Cardiac muscle cell (in vitro differentiated cells and primary cell): ENCODE data around the gene HIVEP1. TPM values are rescaled to one million over a fixed set of nuclear protein-coding genes. Genes with fewer than 3 reads are reported as not detected.

Source experiments
- DNase-seq, 2 donors: peaks; one replicate each; pipeline versions ENCODE4 v3.0.0 to v3.0.0-alpha.2; 2010 to 2017; ENCODE audit warnings: low read depth in 1 of 2, low spot score in 1 of 2
- H3K27ac ChIP-seq: fragments of 200-600 bp; sonication (generic); 2 replicates; pipeline ENCODE4 v1.5.1; 2016
- H3K27me3 ChIP-seq: fragments of 200-600 bp; sonication (generic); 2 replicates; pipeline ENCODE4 v1.6.0; 2016; ENCODE audit warnings: control low read depth
- H3K36me3 ChIP-seq: fragments of 200-600 bp; sonication (generic); 2 replicates; pipeline ENCODE4 v1.5.1; 2016; ENCODE audit warnings: control low read depth
- H3K4me1 ChIP-seq: fragments of 200-600 bp; sonication (generic); 2 replicates; pipeline ENCODE4 v1.8.1; 2017; ENCODE audit warnings: low read depth, mild to moderate bottlenecking, mixed run types
- H3K4me3 ChIP-seq: fragments of 200-600 bp; sonication (generic); 2 replicates; pipeline ENCODE4 v1.5.1; 2016; ENCODE audit warnings: mild to moderate bottlenecking
- H3K9me3 ChIP-seq: fragments of 200-600 bp; sonication (generic); 2 replicates; pipeline ENCODE4 v1.5.1; 2017; ENCODE audit warnings: low read depth, mild to moderate bottlenecking, control low read depth
- polyA plus RNA-seq: library from polyadenylated mRNA; unstranded; fragments of >200 nt; fragmentation: Nextera tagmentation; extraction: Ambion mirVana; gene quantifications from 2 replicates; pipeline ENCODE4 v1.2.1, GENCODE V29; 2016
- total RNA-seq: library from RNA; depleted of rRNA; stranded (reverse); fragments of >200 nt; gene quantifications from 2 replicates; pipeline ENCODE4 v1.2.3, GENCODE V29; 2016
- TF ChIP-seq, protein P1 (sequence below): IDR thresholded peaks from 2 replicates; pipeline ENCODE4 v1.5.1; 2012; ENCODE audit warnings: low read depth, mild to moderate bottlenecking, low read length

HIVEP1 gene
- total and polyA plus RNA-seq, 2 experiments from 2014 or later: 5.3 to 20.0 TPM

DNA sequence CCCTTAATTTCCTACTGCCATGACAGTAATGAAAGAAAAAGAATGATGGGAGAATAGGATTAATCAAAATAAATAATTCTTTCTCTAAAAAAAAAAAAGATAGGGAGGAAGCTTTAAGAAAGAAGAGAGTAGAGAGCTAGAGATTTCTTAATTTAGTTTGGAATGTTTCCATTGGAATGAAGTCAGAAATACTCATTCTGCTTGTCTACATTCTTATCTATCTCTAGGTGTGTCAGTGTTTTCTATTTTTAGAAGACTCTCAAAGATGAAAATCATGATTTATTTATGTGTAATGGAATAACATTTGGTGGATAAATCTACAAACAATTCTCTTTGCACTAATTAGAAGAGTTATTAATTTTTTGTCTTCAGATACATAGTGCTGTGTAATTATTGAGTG is 38.0 kb upstream of the HIVEP1 start:
- DNase-seq: peak in 1 of 2 donors; percentile 47
- Histone ChIP-seq H3K9me3 (no peaks in the 10 kb centered on the region), H3K27ac (no peak overlapping the region), H3K4me1 (peaks cover 8% of the 10 kb centered on the region), H3K27me3 (no peaks in the 10 kb centered on the region), H3K36me3 (no peaks in the 10 kb centered on the region), H3K4me3 (no peak overlapping the region)
- TF ChIP-seq, protein P1, sequence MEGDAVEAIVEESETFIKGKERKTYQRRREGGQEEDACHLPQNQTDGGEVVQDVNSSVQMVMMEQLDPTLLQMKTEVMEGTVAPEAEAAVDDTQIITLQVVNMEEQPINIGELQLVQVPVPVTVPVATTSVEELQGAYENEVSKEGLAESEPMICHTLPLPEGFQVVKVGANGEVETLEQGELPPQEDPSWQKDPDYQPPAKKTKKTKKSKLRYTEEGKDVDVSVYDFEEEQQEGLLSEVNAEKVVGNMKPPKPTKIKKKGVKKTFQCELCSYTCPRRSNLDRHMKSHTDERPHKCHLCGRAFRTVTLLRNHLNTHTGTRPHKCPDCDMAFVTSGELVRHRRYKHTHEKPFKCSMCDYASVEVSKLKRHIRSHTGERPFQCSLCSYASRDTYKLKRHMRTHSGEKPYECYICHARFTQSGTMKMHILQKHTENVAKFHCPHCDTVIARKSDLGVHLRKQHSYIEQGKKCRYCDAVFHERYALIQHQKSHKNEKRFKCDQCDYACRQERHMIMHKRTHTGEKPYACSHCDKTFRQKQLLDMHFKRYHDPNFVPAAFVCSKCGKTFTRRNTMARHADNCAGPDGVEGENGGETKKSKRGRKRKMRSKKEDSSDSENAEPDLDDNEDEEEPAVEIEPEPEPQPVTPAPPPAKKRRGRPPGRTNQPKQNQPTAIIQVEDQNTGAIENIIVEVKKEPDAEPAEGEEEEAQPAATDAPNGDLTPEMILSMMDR: no peak

DNA sequence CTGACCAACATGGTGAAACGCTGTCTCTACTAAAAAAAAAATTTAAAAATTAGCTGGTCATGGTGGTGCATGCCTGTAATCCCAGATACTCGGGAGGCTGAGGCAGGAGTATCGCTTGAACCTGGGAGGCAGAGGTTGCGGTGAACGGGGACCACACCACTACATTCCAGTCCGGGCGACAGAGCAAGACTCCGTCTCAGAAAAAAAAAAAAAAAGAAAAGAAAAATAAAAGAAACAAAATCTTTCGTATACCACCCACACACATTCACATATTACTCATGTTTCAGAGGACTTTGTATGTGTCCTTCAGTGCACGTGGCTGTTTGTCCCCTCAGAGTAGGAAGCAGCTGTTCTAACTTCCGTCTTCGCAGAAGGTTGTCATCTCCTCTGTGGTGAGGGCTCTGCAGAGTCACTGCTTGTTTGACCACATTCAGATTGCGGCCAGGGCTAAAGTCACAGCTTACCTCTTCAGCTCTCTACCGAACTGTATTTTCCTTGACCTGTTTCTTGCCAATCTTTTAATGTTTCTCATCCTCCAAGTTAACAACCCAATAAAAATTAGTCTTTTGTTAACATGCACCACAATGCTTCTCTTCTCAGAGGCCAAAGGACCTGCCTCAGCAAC is 36.6 kb upstream of the HIVEP1 start:
- H3K9me3 ChIP-seq: no peaks in the 10 kb centered on the region

DNA sequence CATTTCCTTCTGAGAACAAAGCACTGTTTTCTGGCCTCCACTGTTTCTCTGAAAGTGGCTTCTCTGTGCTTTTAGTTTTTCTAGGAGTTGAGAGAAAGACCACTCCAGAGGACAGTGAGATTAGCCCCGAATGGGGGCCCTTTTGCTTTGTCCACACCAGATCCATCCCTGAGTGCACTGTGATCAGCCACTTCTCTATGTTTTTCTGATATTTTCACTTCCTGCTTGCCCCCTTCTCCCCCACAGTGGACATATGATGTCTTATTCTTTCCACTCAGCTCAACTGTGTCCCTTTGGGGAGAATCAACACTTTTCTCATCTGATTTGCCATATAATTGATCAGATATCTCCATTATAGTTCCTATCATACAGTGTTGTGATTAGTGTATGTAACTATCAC is 35.6 kb upstream of the HIVEP1 start:
- Histone ChIP-seq H3K27ac (no peak overlapping the region), H3K27me3 (no peaks in the 10 kb centered on the region), H3K4me1 (peaks cover 8% of the 10 kb centered on the region), H3K4me3 (no peak overlapping the region), H3K36me3 (no peaks in the 10 kb centered on the region), H3K9me3 (no peaks in the 10 kb centered on the region)
- TF ChIP-seq, protein P1: no peak
- no peak for DNase-seq

More for the DNA sequence above, 36.6 kb upstream of the HIVEP1 start:
- no peak for DNase-seq
- no peaks in the 10 kb centered on the region for H3K36me3 ChIP-seq
- TF ChIP-seq, protein P1: no peak
- H3K4me1 ChIP-seq: peaks cover 8% of the 10 kb centered on the region
- no peak overlapping the region for H3K27ac ChIP-seq
- no peak overlapping the region for H3K4me3 ChIP-seq
- no peaks in the 10 kb centered on the region for H3K27me3 ChIP-seq

DNA sequence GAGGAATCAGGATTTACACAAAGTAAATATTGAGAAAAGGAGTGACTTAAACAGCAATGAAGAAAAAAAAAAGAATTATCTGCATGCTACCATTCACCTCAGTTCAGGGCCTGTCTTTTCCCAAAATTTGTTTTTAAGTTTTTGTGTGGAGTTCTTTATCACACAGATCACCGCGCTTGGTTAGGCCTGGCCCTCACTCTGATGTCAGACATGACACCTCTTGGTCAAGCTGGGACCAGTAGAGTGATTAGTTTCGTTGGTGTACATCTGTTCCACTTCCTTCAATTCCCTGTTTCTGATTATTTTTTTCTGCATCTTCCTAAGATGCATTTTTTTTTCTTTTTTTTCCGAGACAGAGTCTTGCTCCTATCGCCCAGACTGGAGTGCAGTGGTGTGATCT is 34.9 kb upstream of the HIVEP1 start:
- Histone ChIP-seq H3K27me3 (no peaks in the 10 kb centered on the region), H3K4me1 (peaks cover 8% of the 10 kb centered on the region), H3K27ac (no peak overlapping the region), H3K9me3 (no peaks in the 10 kb centered on the region), H3K4me3 (no peak overlapping the region), H3K36me3 (no peaks in the 10 kb centered on the region)
- TF ChIP-seq, protein P1: no peak
- DNase-seq: no peak

DNA sequence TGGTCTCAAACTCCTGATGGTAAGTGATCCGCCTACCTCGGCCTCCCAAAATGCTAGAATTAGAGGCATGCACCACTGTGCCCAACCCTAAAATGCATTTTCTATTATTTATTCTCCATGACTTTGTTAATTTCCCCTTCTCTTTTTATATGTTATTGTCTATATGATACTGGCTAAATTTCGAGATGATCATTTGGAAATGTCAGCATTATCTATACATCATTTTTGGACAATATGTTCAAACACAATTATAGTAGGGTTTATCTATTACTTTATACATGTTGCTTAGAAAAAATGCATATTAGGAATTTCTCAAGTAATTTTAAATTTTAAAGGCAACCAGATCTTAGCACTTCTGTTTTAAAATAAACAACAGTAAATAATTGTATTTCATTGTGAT is 34.4 kb upstream of the HIVEP1 start:
- Histone ChIP-seq H3K27ac (no peak overlapping the region), H3K4me1 (peaks cover 8% of the 10 kb centered on the region), H3K27me3 (no peaks in the 10 kb centered on the region), H3K9me3 (no peaks in the 10 kb centered on the region), H3K4me3 (no peak overlapping the region), H3K36me3 (no peaks in the 10 kb centered on the region)
- no peak for DNase-seq
- TF ChIP-seq, protein P1: no peak
